AG04450 (cell line): ENCODE data around the gene UTRN. TPM values are rescaled to one million over a fixed set of nuclear protein-coding genes. Genes with fewer than 3 reads are reported as not detected.
A peak's percentile ranks its signal among the peaks of the same experiment; 100 is the strongest.

ENCODE experiments used
- CTCF ChIA-PET: fragments of 300-600, 350-600 bp; formaldehyde crosslinking; extraction: SDS; loops from one replicate; lab custom pipeline; 2022; ENCODE audit warnings: antibody characterized with exemption, inconsistent platforms; lab: Charles Lee
- POLR2A ChIA-PET: fragments of 350-600 bp; formaldehyde crosslinking; extraction: SDS; loops from one replicate; lab custom pipeline; 2021; ENCODE audit warnings: antibody characterized with exemption, inconsistent platforms; lab: Yijun Ruan, JAX
- DNase-seq: peaks from one replicate; pipeline ENCODE4 v3.0.0-alpha.2; 2011; ENCODE audit warnings: low read depth, low spot score
- H3K27ac ChIP-seq: one replicate; pipeline ENCODE4 v1.5.1; 2012; ENCODE audit warnings: low read depth, low read length, control low read depth
- H3K27me3 ChIP-seq: one replicate; pipeline ENCODE4 v1.6.0; 2012; ENCODE audit warnings: low read length; ENCODE audit not compliant: control insufficient read depth, insufficient read depth
- H3K4me3 ChIP-seq: 2 replicates; pipeline ENCODE4 v1.5.1; 2011; ENCODE audit warnings: mild to moderate bottlenecking, low read depth, low read length, control low read depth
- H3K9me3 ChIP-seq: 2 replicates; pipeline ENCODE4 v1.5.1; 2012; ENCODE audit warnings: low read length; ENCODE audit not compliant: control insufficient read depth, insufficient read depth
- polyA plus RNA-seq: library from polyadenylated mRNA; depleted of rRNA; stranded (reverse); fragments of >200 nt; gene quantifications from 2 replicates; pipeline ENCODE4 v1.2.3, GENCODE V29; 2011
- TF ChIP-seq, protein P1 (sequence below): IDR thresholded peaks from 2 replicates; pipeline ENCODE4 v1.5.1; 2011; ENCODE audit warnings: low read depth, low read length, control low read depth, inconsistent platforms

UTRN gene
- polyA plus RNA-seq, 1 experiment = 32.1 TPM

DNA sequence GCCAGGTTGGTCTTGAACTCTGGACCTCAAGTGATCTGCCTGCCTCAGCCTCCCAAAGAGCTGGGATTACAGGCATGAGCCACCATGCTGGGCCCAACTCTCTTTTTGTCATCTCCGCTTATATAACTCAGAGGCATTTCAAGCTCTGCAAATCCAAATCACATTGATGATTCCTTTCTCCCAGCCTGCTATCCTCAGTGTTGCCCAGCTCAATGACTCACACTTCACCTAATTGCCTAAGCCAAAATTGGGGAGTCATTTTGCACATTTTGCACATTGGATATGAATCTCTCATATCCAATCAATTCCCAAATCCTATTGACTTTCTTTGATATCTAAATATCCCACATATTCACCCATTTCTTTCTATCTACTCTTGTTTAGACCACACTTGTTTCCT is 3.9 kb downstream of the UTRN start:
- CTCF ChIA-PET = interaction anchor here (0.6 kb wide), 1 partner anchor 11 kb away, joined by 4 read pairs; no protein-coding TSS in a partner anchor
- H3K9me3 ChIP-seq = peaks cover 6% of the 10 kb centered on the region
- no peak for DNase-seq
- TF ChIP-seq, protein P1, sequence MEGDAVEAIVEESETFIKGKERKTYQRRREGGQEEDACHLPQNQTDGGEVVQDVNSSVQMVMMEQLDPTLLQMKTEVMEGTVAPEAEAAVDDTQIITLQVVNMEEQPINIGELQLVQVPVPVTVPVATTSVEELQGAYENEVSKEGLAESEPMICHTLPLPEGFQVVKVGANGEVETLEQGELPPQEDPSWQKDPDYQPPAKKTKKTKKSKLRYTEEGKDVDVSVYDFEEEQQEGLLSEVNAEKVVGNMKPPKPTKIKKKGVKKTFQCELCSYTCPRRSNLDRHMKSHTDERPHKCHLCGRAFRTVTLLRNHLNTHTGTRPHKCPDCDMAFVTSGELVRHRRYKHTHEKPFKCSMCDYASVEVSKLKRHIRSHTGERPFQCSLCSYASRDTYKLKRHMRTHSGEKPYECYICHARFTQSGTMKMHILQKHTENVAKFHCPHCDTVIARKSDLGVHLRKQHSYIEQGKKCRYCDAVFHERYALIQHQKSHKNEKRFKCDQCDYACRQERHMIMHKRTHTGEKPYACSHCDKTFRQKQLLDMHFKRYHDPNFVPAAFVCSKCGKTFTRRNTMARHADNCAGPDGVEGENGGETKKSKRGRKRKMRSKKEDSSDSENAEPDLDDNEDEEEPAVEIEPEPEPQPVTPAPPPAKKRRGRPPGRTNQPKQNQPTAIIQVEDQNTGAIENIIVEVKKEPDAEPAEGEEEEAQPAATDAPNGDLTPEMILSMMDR = no peak
- H3K4me3 ChIP-seq = no peak overlapping the region
- POLR2A ChIA-PET = no interaction called here
- H3K27me3 ChIP-seq = no peaks in the 10 kb centered on the region
- no peak overlapping the region for H3K27ac ChIP-seq

DNA sequence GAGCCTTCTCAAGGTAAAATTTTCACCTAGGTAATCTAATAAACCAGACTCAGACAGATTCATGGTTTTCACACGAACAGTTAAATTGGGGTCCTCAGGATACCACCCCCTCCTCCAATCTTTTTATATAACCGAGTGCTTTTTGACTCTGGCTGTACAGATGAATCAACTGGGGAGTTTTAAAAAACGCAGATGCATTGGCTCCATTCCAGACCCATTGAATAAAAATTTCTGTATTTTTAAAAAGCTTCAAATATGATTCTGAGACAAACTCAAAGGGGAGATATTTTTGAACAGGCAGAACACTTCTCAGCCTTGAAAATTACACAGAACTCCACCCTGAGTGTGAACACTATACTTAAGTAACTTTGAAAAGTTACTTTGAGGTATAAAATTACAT is 7.2 kb downstream of the UTRN start:
- POLR2A ChIA-PET = no interaction called here
- Histone ChIP-seq H3K4me3 (no peak overlapping the region), H3K27me3 (no peaks in the 10 kb centered on the region), H3K27ac (no peak overlapping the region), H3K9me3 (no peaks in the 10 kb centered on the region; the same call in 1 of the 2 replicates)
- DNase-seq = no peak
- TF ChIP-seq, protein P1 = no peak
- CTCF ChIA-PET = interaction anchor here (0.6 kb wide), 1 partner anchor 53 kb away, joined by 3 read pairs; no protein-coding TSS in a partner anchor

DNA sequence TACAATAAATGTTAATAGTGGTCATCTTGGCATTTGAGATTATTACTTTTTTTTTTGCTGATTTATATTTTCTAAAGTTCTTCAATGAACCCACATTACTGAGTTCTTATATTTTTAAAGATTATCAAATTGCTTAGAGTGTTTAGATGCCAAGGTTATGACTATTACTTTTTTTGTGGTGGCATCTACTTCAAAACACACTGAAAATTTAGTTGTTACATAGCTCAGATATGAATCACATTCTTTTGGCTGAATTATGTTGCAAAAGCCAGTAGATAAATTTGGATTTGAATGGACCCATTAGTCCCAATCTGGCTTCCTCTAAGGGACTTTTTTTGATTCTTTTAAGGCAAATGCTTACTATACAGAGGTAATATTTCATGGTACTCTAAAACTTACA is 8.9 kb downstream of the UTRN start:
- no peaks in the 10 kb centered on the region for H3K27me3 ChIP-seq
- no peaks in the 10 kb centered on the region; the same call in 1 of the 2 replicates for H3K9me3 ChIP-seq
- no peak overlapping the region for H3K27ac ChIP-seq
- H3K4me3 ChIP-seq = no peak overlapping the region
- DNase-seq = peak; percentile 46
- CTCF ChIA-PET = no interaction called here
- TF ChIP-seq, protein P1 = no peak
- POLR2A ChIA-PET = interaction anchor here (0.7 kb wide), 1 partner anchor 33 kb away, joined by 6 read pairs; no protein-coding TSS in a partner anchor

DNA sequence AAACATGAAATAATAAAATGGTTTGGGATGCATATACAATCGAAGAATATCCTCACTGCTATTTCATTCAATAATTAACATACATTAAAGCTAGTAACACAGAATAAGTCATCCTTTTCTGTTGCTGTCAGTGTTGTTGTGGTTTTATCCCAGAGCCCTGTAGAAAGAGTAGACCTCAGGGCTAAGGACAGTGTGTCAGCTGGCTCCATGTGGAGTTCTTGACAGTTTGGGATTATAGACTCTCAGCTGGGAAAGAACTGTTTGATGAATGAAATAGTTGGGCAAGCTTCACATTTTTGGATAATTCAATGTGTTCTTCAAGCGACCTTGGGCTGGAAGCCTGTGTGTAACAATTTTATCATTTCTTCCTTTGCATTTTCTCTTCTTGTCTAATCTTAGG is 10.1 kb downstream of the UTRN start:
- TF ChIP-seq, protein P1 = no peak
- no peaks in the 10 kb centered on the region; the same call in 1 of the 2 replicates for H3K9me3 ChIP-seq
- ChIA-PET CTCF (interaction anchor here (1.2 kb wide), 1 partner anchor 8 kb away, joined by 4 read pairs; no protein-coding TSS in a partner anchor), POLR2A (interaction anchor here (1.2 kb wide), 1 partner anchor 10 kb away, joined by 3 read pairs; no protein-coding TSS in a partner anchor)
- H3K27me3 ChIP-seq = no peaks in the 10 kb centered on the region
- H3K4me3 ChIP-seq = no peak overlapping the region
- H3K27ac ChIP-seq = no peak overlapping the region
- no peak for DNase-seq

DNA sequence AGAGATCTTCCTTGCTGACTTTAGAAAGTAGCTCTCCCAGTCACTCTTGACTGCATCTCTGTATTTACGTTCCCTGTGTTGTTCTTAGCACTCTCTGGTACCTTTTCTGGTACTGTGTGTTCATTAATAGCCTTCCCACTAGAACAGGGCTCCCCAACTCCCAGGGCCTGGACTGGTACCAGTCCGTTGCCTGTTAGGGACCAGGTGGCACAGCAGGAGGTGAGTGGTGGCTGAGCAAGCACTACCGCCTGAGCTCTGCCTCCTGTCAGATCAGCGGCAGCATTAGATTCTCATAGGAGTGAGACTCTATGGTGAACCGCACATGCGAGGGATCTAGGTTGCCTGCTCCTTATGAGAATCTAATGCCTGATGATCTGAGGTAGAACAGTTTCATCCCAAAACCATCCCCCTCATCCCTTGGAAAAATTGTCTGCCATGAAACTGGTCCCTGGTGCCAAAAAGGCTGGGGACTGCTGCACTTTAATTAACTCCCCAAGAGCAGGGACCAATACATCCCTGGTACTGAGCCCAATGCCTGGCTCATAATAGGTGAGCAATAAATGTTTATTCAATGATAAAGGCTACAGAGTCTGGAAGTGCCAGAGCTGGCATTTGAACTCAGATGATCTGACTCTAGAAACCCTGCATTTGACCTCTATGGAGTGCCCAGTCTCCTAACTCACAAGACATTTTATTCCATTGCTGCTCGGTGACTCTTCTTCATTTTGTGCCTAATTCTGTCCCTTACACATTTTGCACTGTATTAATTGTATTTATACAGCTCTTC is 11.0 kb downstream of the UTRN start:
- CTCF ChIA-PET = interaction anchor here (1.2 kb wide), 1 partner anchor 9 kb away, joined by 4 read pairs; no protein-coding TSS in a partner anchor

More for the DNA sequence above, 11.0 kb downstream of the UTRN start:
- H3K9me3 ChIP-seq = no peaks in the 10 kb centered on the region; the same call in 1 of the 2 replicates
- no peak overlapping the region for H3K27ac ChIP-seq
- H3K27me3 ChIP-seq = no peaks in the 10 kb centered on the region
- H3K4me3 ChIP-seq = no peak overlapping the region
- POLR2A ChIA-PET = no interaction called here
- TF ChIP-seq, protein P1 = no peak
- no peak for DNase-seq
